Measurements from ENCODE around the gene DNAI2. TPM values are rescaled to one million over a fixed set of nuclear protein-coding genes. Genes with fewer than 3 reads are reported as not detected.

Gene DNAI2
- polyA plus RNA-seq, 1 of the 3 experiments (the other 2 are of a cell fraction): not detected

- no peak for DNase-seq
These were observed 56.4 kb downstream of the DNAI2 start for GRCh38 chr17:74330446-74330845.

More at GRCh38 chr17:74330446-74330845, 56.4 kb downstream of the DNAI2 start:
- TF ChIP-seq PBX3 (IDR thresholded peaks at IDR 0.05) (no peak), EZH2phosphoT487 (IDR thresholded peaks at IDR 0.05; ENCODE audit: borderline replicate concordance, low read depth) (no peak), RXRA (IDR thresholded peaks at IDR 0.05; ENCODE audit: borderline replicate concordance, low read depth) (no peak), USF2 (IDR thresholded peaks at IDR 0.05; ENCODE audit: borderline replicate concordance, low read depth, low read length) (no peak), TCF12 (IDR thresholded peaks at IDR 0.05) (no peak), MXI1 (IDR thresholded peaks at IDR 0.05; ENCODE audit: low read depth, low read length) (no peak), CHD2 (IDR thresholded peaks at IDR 0.05; ENCODE audit: low read length, partially characterized antibody) (no peak), MEF2A (IDR thresholded peaks at IDR 0.05; ENCODE audit: borderline replicate concordance, low read depth) (no peak), USF1 (IDR thresholded peaks at IDR 0.05; ENCODE audit: borderline replicate concordance, low read depth) (no peak), FOXJ3 (CRISPR knock-in tag; IDR thresholded peaks at IDR 0.05) (no peak), FOXM1 (IDR thresholded peaks at IDR 0.05; ENCODE audit: low read depth) (no peak), GABPA (IDR thresholded peaks at IDR 0.05; ENCODE audit: low read depth) (no peak), JUND (IDR thresholded peaks at IDR 0.05) (no peak), CTCF (IDR thresholded peaks at IDR 0.05) (no peak), POLR2AphosphoS5 (IDR thresholded peaks at IDR 0.05; ENCODE audit: low read depth, low read length) (no peak)
- no peak overlapping the region for H3K4me3 ChIP-seq (ENCODE audit: low read depth in 2 of 2, low read length in 1 of 2)
- ChIA-PET CTCF (interaction anchor here (0.8 to 2.2 kb wide), 5 partner anchors 10 to 49 kb away, joined by 3 to 8 read pairs (median 4); no protein-coding TSS in a partner anchor), POLR2A (no interaction called here)
- H3K9ac ChIP-seq: no peak overlapping the region
- WGBS (ENCODE audit: low lambda C conversion rate): 16% methylated on average over 6 of the region's 8 CpGs
- H3K36me3 ChIP-seq (replicated peaks in 1 of 2; ENCODE audit: control insufficient read depth in 1 of 2, insufficient read depth in 2 of 2, low read length in 1 of 2): no peaks in the 10 kb centered on the region
- no peaks in the 10 kb centered on the region for H3K27me3 ChIP-seq (ENCODE audit: insufficient read depth)
- H4K20me1 ChIP-seq (ENCODE audit: insufficient read depth): no peaks in the 10 kb centered on the region
- H3K79me2 ChIP-seq (ENCODE audit: insufficient read depth): no peaks in the 10 kb centered on the region
- H3K4me2 ChIP-seq: no peak overlapping the region
- no peak overlapping the region for H2AFZ ChIP-seq (ENCODE audit: low read depth)
- H3K4me1 ChIP-seq (ENCODE audit: control insufficient read depth in 1 of 2, insufficient read depth in 2 of 2, low read depth in 1 of 2, low read length in 1 of 2): peaks cover 0 to 3% of the 10 kb centered on the region in 2 experiments; a peak in 1 of 4 replicates
- H3K27ac ChIP-seq (ENCODE audit: low read depth in 2 of 2, low read length in 1 of 2): no peak overlapping the region
- no peaks in the 10 kb centered on the region for H3K9me3 ChIP-seq
- H3F3A ChIP-seq (replicated peaks; ENCODE audit: insufficient read depth): no peaks in the 10 kb centered on the region
- H3K9me2 ChIP-seq: no peaks in the 10 kb centered on the region

Measured in SK-N-SH (cell line).